Endodermal cell (in vitro differentiated cells): ENCODE results near the gene RBM27. TPM values are rescaled to one million over a fixed set of nuclear protein-coding genes. Genes with fewer than 3 reads are reported as not detected.

ENCODE experiments used
- DNase-seq: peaks from one replicate; pipeline ENCODE4 v3.0.0-alpha.2; 2017
- H3K27ac ChIP-seq: 2 replicates; pipeline ENCODE4 v1.5.1; 2013; ENCODE audit warnings: mild to moderate bottlenecking, low read depth, low read length, moderate library complexity
- H3K27me3 ChIP-seq: 2 replicates; pipeline ENCODE4 v1.6.1; 2013; ENCODE audit warnings: mild to moderate bottlenecking, low read length, moderate library complexity; ENCODE audit not compliant: insufficient read depth, control insufficient read depth, poor library complexity, severe bottlenecking
- H3K36me3 ChIP-seq: 2 replicates; pipeline ENCODE4 v1.7.0; 2013; ENCODE audit warnings: mild to moderate bottlenecking, low read length, moderate library complexity; ENCODE audit not compliant: control insufficient read depth, insufficient read depth
- H3K4me1 ChIP-seq: one replicate; pipeline ENCODE4 v1.7.0; 2013; ENCODE audit warnings: low read length; ENCODE audit not compliant: control insufficient read depth, insufficient read depth
- H3K4me3 ChIP-seq: 2 replicates; pipeline ENCODE4 v1.5.1; 2013; ENCODE audit warnings: mild to moderate bottlenecking, low read length, moderate library complexity
- H3K9ac ChIP-seq: 2 replicates; pipeline ENCODE4 v1.6.1; 2013; ENCODE audit warnings: mild to moderate bottlenecking, low read length, moderate library complexity; ENCODE audit not compliant: poor library complexity, severe bottlenecking; ENCODE audit errors: extremely low read depth
- H3K9me3 ChIP-seq: 2 replicates; pipeline ENCODE4 v1.6.1; 2013; ENCODE audit warnings: mild to moderate bottlenecking, low read length, moderate library complexity; ENCODE audit not compliant: control insufficient read depth
- H3K27ac Mint-ChIP-seq: 2 replicates; pipeline ENCODE4 v1.8.0; 2020; ENCODE audit warnings: mixed read lengths
- H3K27me3 Mint-ChIP-seq: 2 replicates; pipeline ENCODE4 v1.8.0; 2021; ENCODE audit warnings: mild to moderate bottlenecking, mixed read lengths; ENCODE audit not compliant: insufficient read depth
- H3K36me3 Mint-ChIP-seq: 2 replicates; pipeline ENCODE4 v1.8.0; 2020; ENCODE audit warnings: low read depth, mixed read lengths
- H3K4me1 Mint-ChIP-seq: 2 replicates; pipeline ENCODE4 v1.8.0; 2020; ENCODE audit warnings: mixed read lengths
- H3K4me3 Mint-ChIP-seq: 2 replicates; pipeline ENCODE4 v1.8.0; 2020; ENCODE audit warnings: mild to moderate bottlenecking, moderate library complexity, mixed read lengths
- H3K9me3 Mint-ChIP-seq: 2 replicates; pipeline ENCODE4 v1.8.0; 2020; ENCODE audit warnings: mild to moderate bottlenecking, mixed read lengths
- CTCF ChIP-seq: fragments of 200-600 bp; sonication (generic); conservative IDR thresholded peaks from 2 replicates; pipeline ENCODE4 v1.5.0; 2021; ENCODE audit warnings: antibody characterized with exemption, mild to moderate bottlenecking
- WGBS, 2 experiments: methylation state at CpG; one replicate each; pipeline versions ENCODE4 v1.1.5 to v1.1.7; 2013; ENCODE audit warnings: missing lambda C conversion rate in 2 of 2, mixed read lengths in 1 of 2; ENCODE audit not compliant: insufficient coverage in 1 of 2, insufficient read length in 1 of 2; 5-methylcytosine and 5-hydroxymethylcytosine counted together
- total RNA-seq, 2 donors: library from RNA; stranded (reverse); fragmentation: NEBNext Ultra II Directional in 1 of 2; extraction: Animal tissue kit (Norgen Biotek cat#: 25700) in 1 of 2; gene quantifications; 2 replicates in 1 of 2; 3 replicates in 1 of 2; pipeline ENCODE4 v1.2.1, GENCODE V29; 2021

The RBM27 gene
- total RNA-seq, 2 donors from 2014 or later: 26.9 to 30.9 TPM

GRCh38 chr5:146249801-146250200 is 46.4 kb downstream of the RBM27 start:
- TF ChIP-seq CTCF: no peak
- H3K27ac Mint-ChIP-seq: no peak overlapping the region

More at GRCh38 chr5:146249801-146250200, 46.4 kb downstream of the RBM27 start:
- Histone ChIP-seq H3K9me3 (no peaks in the 10 kb centered on the region), H3K27me3 (no peaks in the 10 kb centered on the region), H3K4me3 (no peak overlapping the region), H3K9ac (no peak overlapping the region), H3K27ac (no peak overlapping the region), H3K4me1 (no peaks in the 10 kb centered on the region), H3K36me3 (peaks cover 50% of the 10 kb centered on the region)
- Mint-ChIP-seq H3K4me1 (no peaks in the 10 kb centered on the region), H3K27me3 (no peaks in the 10 kb centered on the region), H3K4me3 (no peak overlapping the region), H3K36me3 (peaks cover 36% of the 10 kb centered on the region), H3K9me3 (no peaks in the 10 kb centered on the region)
- WGBS, 2 experiments: 99 to 100% methylated on average over 3 of the region's 4 CpGs
- DNase-seq: no peak

Other genes starting within 250 kb of the RBM27 start
- 1 to 10 TPM in 1 of 2 donors, under 1 TPM in 1; 1.00 to 1.5 TPM for gene PLAC8L1, start 98.0 kb upstream of the RBM27 start, total RNA-seq
- gene LARS1, start 21.0 kb upstream of the RBM27 start, total RNA-seq: 100 to 1,000 TPM; 188 to 190 TPM
- gene POU4F3, start 135.2 kb downstream of the RBM27 start, total RNA-seq: under 1 TPM; 0.27 to 0.46 TPM
- gene TCERG1, start 243.7 kb downstream of the RBM27 start, total RNA-seq: 100 to 1,000 TPM; 108 to 144 TPM